ES-I3 (cell line): ENCODE data around the gene CCDC88C.

Experiments used
- H3K36me3 ChIP-seq: 2 replicates; pipeline ENCODE4 v1.6.1; 2013; ENCODE audit warnings: mild to moderate bottlenecking, low read length, control low read depth, moderate library complexity; ENCODE audit not compliant: insufficient read depth
- H3K4me1 ChIP-seq: 2 replicates; pipeline ENCODE4 v1.6.1; 2013; ENCODE audit warnings: mild to moderate bottlenecking, control low read depth, low read length; ENCODE audit not compliant: insufficient read depth
- H3K9ac ChIP-seq: 2 replicates; pipeline ENCODE4 v1.6.1; 2013; ENCODE audit warnings: low read depth, mild to moderate bottlenecking, low read length, moderate library complexity
- H3K9me3 ChIP-seq: 2 replicates; pipeline ENCODE4 v1.6.1; 2013; ENCODE audit warnings: mild to moderate bottlenecking, low read length, moderate library complexity; ENCODE audit not compliant: control insufficient read depth, insufficient read depth

The CCDC88C gene

DNA sequence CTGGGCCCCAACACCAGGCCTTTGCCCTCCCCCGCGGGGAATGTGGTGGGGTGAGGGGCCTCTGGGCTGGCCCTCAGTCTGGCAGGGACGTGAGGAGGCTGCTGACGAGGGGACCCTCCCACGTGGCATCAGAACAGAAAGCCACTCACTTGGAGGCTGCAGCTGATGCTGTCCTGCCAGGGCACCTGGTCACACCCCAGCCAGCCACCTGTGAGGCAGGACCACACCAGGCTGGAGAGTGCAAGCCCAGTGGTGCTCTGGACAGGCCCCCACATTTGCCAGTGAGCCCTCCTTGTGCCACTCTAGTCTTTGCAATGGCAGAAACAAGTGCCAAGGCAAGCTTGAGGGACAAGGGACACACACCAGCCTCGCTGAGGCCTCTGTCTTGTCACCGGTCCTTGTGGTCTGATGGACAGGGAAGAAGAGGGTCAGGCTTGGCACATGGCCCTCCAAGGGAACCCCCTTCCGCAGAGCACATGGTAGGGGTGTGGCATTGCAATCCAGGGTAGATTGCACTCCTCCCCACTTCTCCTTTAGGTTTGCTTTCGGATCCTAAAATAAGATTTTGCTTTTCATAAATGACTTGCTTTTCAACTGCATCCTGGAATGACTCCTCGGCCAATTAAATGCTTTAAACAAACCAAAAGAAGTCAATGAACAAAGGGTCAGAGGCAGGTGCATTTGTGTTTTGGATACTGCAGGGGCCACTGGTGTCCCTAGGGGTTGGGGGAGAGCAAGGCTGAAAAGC is 53.7 kb downstream of the CCDC88C start:
- peaks cover 12% of the 10 kb centered on the region for H3K4me1 ChIP-seq
- no peak overlapping the region for H3K9ac ChIP-seq
- H3K36me3 ChIP-seq: no peaks in the 10 kb centered on the region

DNA sequence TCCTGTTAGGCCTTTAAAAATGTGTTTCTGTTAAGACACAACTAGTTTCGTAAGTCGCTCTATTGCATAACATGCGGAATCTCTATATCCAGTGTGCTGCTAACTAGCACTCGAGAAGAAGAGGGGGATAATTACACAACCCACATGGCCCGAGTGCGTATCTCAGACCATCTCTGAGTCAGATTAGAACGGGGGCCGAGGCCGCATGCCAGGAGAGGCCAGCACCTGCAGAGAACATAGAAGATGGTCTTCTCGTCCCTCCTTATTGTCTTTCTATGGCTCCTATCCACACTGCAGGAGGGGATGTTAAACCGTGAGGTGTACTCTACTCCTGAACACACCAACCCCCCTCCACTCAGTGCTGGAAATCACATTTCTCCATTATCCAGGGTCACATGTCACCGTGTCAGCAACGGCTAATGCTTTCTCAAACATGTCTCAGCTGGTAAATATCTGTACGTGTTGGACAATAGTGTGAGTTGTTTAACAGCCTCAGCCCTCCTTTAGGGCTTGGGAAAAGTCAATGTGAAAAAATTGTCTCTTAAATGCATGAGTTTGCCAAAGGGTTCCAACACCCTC is 56.3 kb downstream of the CCDC88C start:
- Histone ChIP-seq H3K9me3 (no peaks in the 10 kb centered on the region), H3K9ac (no peak overlapping the region), H3K4me1 (peaks cover 12% of the 10 kb centered on the region), H3K36me3 (no peaks in the 10 kb centered on the region)

More for the DNA sequence above, 53.7 kb downstream of the CCDC88C start:
- H3K9me3 ChIP-seq: no peaks in the 10 kb centered on the region

DNA sequence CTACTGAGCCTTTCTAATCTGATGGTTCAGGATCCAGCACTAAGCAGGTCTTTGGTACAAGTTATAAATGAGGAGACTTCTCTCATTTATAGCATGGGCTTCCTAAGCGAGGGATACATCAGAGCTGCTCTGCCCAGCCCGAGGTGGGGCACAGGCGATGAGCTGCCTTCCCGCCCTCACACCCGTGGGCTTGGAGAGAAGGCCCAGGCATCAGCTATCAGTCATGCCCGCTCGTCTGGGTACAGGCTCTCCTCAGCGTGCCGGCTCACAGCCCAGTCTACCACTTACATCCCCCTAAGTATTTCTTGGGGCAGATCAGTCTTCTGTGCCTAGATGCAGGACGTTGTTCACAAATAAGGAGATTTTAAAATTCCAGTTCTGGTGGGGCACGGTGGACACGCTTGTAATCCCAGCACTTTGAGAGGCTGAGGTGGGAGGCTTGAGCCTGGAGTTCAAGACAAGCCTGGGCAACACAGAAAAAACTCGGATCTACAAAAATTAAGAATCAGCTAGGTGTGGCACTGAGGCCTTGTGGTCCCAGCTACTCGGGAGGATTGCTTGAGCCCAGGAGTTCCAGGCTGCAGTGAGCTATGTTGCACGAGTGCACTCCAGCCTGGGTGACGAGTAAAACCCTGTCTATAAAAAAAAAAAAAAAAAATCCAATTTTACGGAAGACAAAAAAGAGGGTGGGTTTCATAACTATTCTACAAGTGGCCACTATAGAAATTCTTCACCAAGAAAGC is 57.0 kb downstream of the CCDC88C start:
- no peaks in the 10 kb centered on the region for H3K9me3 ChIP-seq
- peaks cover 12% of the 10 kb centered on the region for H3K4me1 ChIP-seq
- no peaks in the 10 kb centered on the region for H3K36me3 ChIP-seq
- H3K9ac ChIP-seq: no peak overlapping the region

DNA sequence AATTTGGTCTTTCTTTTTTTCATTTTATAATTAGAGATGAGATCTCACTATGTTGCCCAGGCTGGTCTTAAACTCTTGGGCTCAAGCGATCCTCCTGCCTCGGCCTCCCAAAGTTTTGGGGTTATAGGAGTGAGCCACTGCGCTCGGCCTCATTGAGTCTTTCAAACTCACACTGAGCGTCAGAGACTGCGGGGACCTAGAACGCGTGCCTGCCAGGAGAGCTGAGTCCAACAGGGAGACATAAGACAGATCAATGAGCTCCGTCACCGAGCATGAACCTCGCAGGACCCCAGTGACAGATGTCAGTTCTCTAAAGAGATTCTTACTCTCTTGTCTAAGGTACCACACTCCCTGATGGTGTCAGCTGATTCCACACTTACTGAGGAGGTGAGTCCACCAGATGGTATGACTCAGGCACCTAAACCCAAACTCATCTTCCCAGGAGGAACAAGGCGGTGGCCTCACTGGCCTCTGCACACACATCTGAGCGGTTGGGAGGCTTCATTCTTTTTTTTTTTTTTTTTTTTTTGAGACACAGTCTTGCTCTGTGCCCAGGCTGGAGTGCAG is 58.9 kb downstream of the CCDC88C start:
- Histone ChIP-seq H3K36me3 (no peaks in the 10 kb centered on the region), H3K9me3 (no peaks in the 10 kb centered on the region), H3K4me1 (peaks cover 6% of the 10 kb centered on the region), H3K9ac (no peak overlapping the region)

DNA sequence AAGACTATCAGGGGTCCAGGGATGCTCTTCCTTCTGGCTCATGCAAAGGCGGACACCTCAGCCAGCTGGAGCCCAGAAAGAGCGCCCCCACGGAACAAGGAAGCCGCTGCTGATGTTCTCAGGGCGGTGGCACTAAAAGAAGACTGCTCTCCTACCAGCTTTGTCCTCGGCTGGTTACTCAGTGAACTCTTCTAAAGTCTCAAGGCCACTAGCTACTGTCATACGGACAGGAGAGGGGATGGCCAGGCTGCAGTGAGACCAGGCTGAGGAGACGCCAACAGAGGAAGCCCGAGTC is 59.6 kb downstream of the CCDC88C start:
- Histone ChIP-seq H3K4me1 (peaks cover 5% of the 10 kb centered on the region), H3K36me3 (no peaks in the 10 kb centered on the region), H3K9ac (no peak overlapping the region), H3K9me3 (no peaks in the 10 kb centered on the region)

DNA sequence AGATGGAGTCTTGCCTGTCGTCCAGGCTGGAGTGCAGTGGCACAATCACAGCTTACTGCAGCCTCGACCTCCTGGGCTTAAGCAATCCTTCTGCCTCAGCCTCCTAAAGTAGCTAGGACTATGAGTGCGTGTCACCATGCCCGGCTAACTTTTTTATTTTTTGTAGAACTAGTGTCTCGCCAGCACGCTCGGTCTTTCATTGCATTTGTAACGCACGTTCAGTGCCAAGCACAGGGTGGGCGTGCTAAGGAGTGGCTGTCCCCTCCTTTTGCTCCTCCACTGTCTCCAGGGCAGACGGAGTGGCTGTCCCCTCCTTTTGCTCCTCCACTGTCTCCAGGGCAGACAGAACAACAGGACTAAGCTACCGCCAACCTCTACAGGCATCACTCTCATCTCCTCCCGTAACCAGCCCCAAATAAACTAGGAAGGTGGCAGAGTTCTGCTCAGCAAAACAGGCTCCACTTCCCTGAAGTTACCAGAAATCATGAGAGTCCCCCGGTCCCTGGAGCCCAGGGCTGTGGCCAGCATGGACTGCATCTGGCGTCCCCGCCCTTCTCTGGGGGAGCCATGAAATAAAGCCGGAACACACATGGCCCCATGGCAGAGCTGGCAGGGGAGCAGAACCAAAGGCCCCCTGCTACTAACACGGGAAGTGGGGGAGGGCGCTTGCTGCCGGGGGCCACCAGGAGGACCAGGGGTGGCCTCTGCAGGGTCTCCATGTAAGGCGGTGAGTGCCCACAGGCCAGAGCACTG is 60.2 kb downstream of the CCDC88C start:
- Histone ChIP-seq H3K4me1 (peaks cover 3% of the 10 kb centered on the region; the same call in 1 of the 2 replicates), H3K9me3 (no peaks in the 10 kb centered on the region), H3K9ac (no peak overlapping the region), H3K36me3 (no peaks in the 10 kb centered on the region)

DNA sequence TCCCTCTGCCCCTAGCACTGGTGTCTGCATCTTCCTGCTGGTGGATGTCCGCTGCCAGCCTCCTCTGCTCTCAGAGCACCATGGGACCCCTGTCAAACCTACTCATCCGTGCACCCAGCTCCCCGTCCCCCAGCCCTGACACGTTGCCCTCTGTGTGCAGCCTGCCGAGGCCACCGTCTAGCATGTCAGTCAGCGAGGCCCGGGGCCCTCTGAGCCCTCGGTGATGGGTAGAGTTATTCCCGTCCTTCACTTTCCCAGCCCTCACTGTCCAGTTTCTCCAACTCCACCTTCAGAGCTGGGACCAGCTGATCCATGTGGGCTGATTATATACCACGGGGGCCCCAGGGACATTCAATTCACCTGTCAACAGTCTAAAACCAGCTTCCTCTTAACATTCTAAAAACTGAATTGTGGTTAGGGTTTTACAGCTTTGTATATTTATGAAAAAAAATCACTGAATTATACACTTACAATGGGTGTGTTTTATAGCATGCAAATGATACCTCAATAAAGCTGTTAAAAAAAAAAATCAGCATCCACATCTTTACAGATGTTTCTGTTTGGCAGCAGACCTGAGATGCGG is 61.3 kb downstream of the CCDC88C start:
- Histone ChIP-seq H3K9ac (no peak overlapping the region), H3K9me3 (no peaks in the 10 kb centered on the region)

DNA sequence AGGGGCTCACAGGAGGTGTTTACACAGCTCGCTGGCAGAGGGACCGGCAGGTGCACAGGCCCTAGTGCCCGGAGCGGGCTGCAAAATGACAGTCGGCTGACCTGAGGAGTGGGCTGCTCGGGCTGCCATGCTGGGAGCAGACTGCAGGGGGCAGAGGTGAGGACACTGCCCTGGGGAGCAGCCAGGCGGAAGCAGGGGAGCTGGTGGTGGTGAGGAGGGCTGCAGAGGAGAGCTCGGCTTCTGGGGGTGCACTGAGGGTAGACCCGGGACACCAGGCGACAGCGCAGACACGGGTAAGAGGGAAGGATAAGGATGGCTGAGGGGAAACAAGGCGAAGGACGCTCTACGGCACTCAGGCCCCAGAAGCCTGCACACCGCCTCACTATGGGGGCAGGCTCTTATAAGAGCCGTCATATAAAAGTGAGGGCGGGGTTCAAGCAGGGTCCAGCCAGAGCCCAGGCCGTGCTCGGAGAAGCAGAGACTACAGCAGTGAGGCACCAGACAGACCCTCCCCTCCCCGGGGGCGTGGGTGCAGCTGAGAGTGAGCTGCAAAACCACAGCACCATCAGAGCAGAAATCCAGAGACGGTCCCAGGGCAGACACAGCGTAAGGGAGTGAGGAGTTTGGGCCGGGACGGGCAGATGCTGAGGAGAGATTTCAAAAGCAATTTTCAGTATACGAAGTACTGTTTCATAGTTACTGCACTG is 62.5 kb downstream of the CCDC88C start:
- H3K4me1 ChIP-seq: peaks cover 19% of the 10 kb centered on the region
- no peaks in the 10 kb centered on the region for H3K36me3 ChIP-seq
- H3K9ac ChIP-seq: no peak overlapping the region

More for the DNA sequence above, 61.3 kb downstream of the CCDC88C start:
- Histone ChIP-seq H3K36me3 (no peaks in the 10 kb centered on the region), H3K4me1 (peaks cover 11% of the 10 kb centered on the region)

GRCh38 chr14:91354221-91354916 is 63.3 kb downstream of the CCDC88C start:
- peaks cover 23% of the 10 kb centered on the region for H3K4me1 ChIP-seq
- H3K36me3 ChIP-seq: no peaks in the 10 kb centered on the region
- no peak overlapping the region for H3K9ac ChIP-seq
- H3K9me3 ChIP-seq: no peaks in the 10 kb centered on the region

More for the DNA sequence above, 62.5 kb downstream of the CCDC88C start:
- no peaks in the 10 kb centered on the region for H3K9me3 ChIP-seq

DNA sequence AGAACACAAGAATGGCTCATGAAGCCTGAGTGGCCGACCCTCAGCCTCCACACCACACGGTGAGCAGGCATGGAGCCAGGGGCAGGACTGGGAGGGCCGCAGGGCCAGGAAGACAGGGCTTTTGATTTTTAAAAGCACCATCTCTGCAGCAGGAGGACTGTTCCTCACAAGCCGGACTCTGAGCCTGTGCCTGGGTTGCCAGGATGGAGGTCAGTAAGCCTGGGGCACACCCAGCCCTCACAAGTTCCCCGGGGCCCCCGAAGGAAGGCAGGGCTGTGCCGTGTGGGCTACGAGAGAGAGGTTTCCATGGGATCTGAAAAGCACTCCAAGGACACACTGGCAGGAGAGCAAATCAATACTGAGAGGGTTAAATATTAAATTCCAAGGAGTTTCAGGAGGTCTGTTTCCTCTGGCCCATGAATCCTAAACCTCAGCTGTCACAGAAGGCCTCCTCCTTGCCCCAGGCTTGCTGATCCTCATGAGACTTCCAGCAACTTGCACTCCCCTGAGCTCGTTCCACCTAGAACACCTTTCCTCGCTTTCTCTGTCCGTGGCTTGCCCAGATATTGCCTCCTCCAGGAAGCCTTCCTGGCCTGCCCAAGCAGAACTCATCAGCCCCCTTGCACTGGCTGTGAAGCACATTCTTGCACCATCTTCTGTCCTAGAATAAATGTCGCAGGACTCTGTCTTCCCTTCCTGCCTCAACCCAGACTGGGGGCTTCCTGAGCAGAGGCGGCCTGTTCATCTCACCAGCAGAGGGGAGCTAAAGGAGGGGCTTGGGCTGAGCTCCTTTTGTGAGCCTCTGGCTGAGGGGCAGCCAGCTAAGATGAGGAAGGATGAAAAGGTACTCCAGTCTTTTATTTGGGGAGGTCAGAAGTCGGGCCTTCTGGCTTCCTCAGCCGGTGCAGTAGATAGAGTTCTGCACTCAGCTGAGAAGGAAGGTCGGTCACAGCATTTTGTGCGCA is 64.6 kb downstream of the CCDC88C start:
- peaks cover 31% of the 10 kb centered on the region for H3K4me1 ChIP-seq
- no peaks in the 10 kb centered on the region for H3K9me3 ChIP-seq
- no peak overlapping the region for H3K9ac ChIP-seq
- H3K36me3 ChIP-seq: no peaks in the 10 kb centered on the region

GRCh38 chr14:91352053-91352452 is 65.6 kb downstream of the CCDC88C start:
- no peaks in the 10 kb centered on the region for H3K9me3 ChIP-seq
- peaks cover 31% of the 10 kb centered on the region for H3K4me1 ChIP-seq
- no peak overlapping the region for H3K9ac ChIP-seq
- no peaks in the 10 kb centered on the region for H3K36me3 ChIP-seq

GRCh38 chr14:91351512-91351862 is 66.1 kb downstream of the CCDC88C start:
- H3K36me3 ChIP-seq: no peaks in the 10 kb centered on the region
- no peaks in the 10 kb centered on the region for H3K9me3 ChIP-seq
- no peak overlapping the region for H3K9ac ChIP-seq
- peaks cover 31% of the 10 kb centered on the region for H3K4me1 ChIP-seq
